Measurements from ENCODE around the gene NOL6. TPM values are rescaled to one million over a fixed set of nuclear protein-coding genes. Genes with fewer than 3 reads are reported as not detected.
"Not testable (repeated sequence)": the region's sequence is repeated elsewhere in the genome, so short reads cannot be mapped to it uniquely, and the experiment has no call there.

NOL6 gene
- polyA plus RNA-seq, 2 of the 4 experiments (the other 2 are of a cell fraction) = 49.5 to 52.0 TPM

GRCh38 chr9:33511184-33511517, 37.4 kb upstream of the NOL6 start:
- CTCF ChIA-PET = interaction anchor here (1.2 to 2.0 kb wide), 3 partner anchors 10 to 13 kb away, joined by 4 read pairs; partner anchors contain the start of gene ANKRD18B
- Histone ChIP-seq H3K4me1 (peaks cover 48% of the 10 kb centered on the region), H3K4me3 (peak overlapping the region; percentile 45), H3K27ac (peak overlapping the region; percentile 87 to 95), H3K4me2 (peak overlapping the region; percentile 76)
- DNase-seq (ENCODE audit: low read depth in 1 of 2, low spot score in 1 of 2); FAIRE-seq; ATAC-seq; H3K9me3 ChIP-seq: not testable (repeated sequence)
- TF ChIP-seq BCL3 (IDR thresholded peaks at IDR 0.05) = 0 out of 3 replicates have a peak, but pooled peaks have one; percentile 23
- 0% methylated on average over 8 of the region's 8 CpGs for WGBS (ENCODE audit: missing lambda C conversion rate)
- POLR2A ChIA-PET = interaction anchor here (1.3 kb wide), 2 partner anchors 12 to 37 kb away, joined by 6 to 11 read pairs; partner anchors contain the start of genes ANKRD18B and NOL6

- Histone ChIP-seq H3K27ac (peak overlapping the region; percentile 87 to 95), H3K4me1 (peaks cover 50% of the 10 kb centered on the region), H3K4me2 (peak overlapping the region; percentile 76), H3K4me3 (peak overlapping the region; percentile 45), H3K9me3 (no peaks in the 10 kb centered on the region)
- FAIRE-seq (no peak), DNase-seq (ENCODE audit: low read depth in 1 of 2, low spot score in 1 of 2) (peak; percentile 51 to 67), ATAC-seq (peak; percentile 81 to 82)
- 5% methylated on average over 32 of the region's 32 CpGs for WGBS (ENCODE audit: missing lambda C conversion rate)
- ChIA-PET CTCF (interaction anchor here (1.2 to 2.0 kb wide), 3 partner anchors 9 to 14 kb away, joined by 4 read pairs; partner anchors contain the start of gene ANKRD18B), POLR2A (interaction anchor here (1.3 kb wide), 2 partner anchors 13 to 37 kb away, joined by 6 to 11 read pairs; partner anchors contain the start of genes ANKRD18B and NOL6)
- TF ChIP-seq CHD4 (IDR thresholded peaks at IDR 0.05; ENCODE audit: borderline replicate concordance) = no peak
- TF ChIP-seq RCOR1 (IDR thresholded peaks at IDR 0.05; ENCODE audit: low read depth, low read length) = no peak
- peak; percentile 50; the same call in 1 of the 2 replicates for TF ChIP-seq ATOH8 (CRISPR knock-in tag; IDR thresholded peaks at IDR 0.05; ENCODE audit: low read depth)
- no peak for TF ChIP-seq REST (IDR thresholded peaks at IDR 0.05)
- TF ChIP-seq CBX2 (IDR thresholded peaks at IDR 0.05; ENCODE audit: borderline replicate concordance, low read depth) = no peak
- TF ChIP-seq NFE2L2 (conservative IDR thresholded peaks at IDR 0.05; ENCODE audit: low read length) = no peak
- TF ChIP-seq RFX5 (IDR thresholded peaks at IDR 0.05) = no peak
- no peak for TF ChIP-seq JUNB (IDR thresholded peaks at IDR 0.05)
- TF ChIP-seq FOSL2 (IDR thresholded peaks at IDR 0.05) = no peak
- no peak for TF ChIP-seq FOSL2 (CRISPR knock-in tag; IDR thresholded peaks at IDR 0.05)
- TF ChIP-seq KDM1A (IDR thresholded peaks at IDR 0.05; ENCODE audit: low read depth) = no peak
- TF ChIP-seq USF2 (IDR thresholded peaks at IDR 0.05) = no peak
- no peak for TF ChIP-seq ESRRA (IDR thresholded peaks at IDR 0.05; ENCODE audit: borderline replicate concordance, low read length)
- TF ChIP-seq JUN (IDR thresholded peaks at IDR 0.05) = peak in 1 of 2 experiments; percentile 52; a peak in 1 of 5 replicates
- TF ChIP-seq CHD2 (IDR thresholded peaks at IDR 0.05; ENCODE audit: low read length, partially characterized antibody) = no peak
- no peak for TF ChIP-seq HOXB5 (CRISPR knock-in tag; IDR thresholded peaks at IDR 0.05)
- no peak for TF ChIP-seq HEYL (CRISPR knock-in tag; IDR thresholded peaks at IDR 0.05)
- no peak for TF ChIP-seq BCL3 (IDR thresholded peaks at IDR 0.05)
- TF ChIP-seq EHF (CRISPR knock-in tag; IDR thresholded peaks at IDR 0.05) = no peak
- TF ChIP-seq E2F6 (IDR thresholded peaks at IDR 0.05; ENCODE audit: borderline replicate concordance, low read depth) = peak; percentile 35; the same call in 1 of the 2 replicates
- no peak for TF ChIP-seq MAFK (IDR thresholded peaks at IDR 0.05; ENCODE audit: partially characterized antibody)
- peak; percentile 67 for TF ChIP-seq MAX (IDR thresholded peaks at IDR 0.05)
- TF ChIP-seq NR3C1 (IDR thresholded peaks at IDR 0.05) = no peak
- TF ChIP-seq POLR2A (IDR thresholded peaks at IDR 0.05; ENCODE audit: low read length) = peak; percentile 82
- TF ChIP-seq MYC (IDR thresholded peaks at IDR 0.05; ENCODE audit: borderline replicate concordance, low read length) = no peak
- peak in 1 of 2 experiments; percentile 62; a peak in 2 of 4 replicates for TF ChIP-seq CEBPB (IDR thresholded peaks at IDR 0.05)
- TF ChIP-seq CBX8 (IDR thresholded peaks at IDR 0.05) = no peak
- no peak for TF ChIP-seq KDM5A (IDR thresholded peaks at IDR 0.05)
Measured at GRCh38 chr9:33510262-33511183, 36.8 kb upstream of the NOL6 start.
